ENCODE results near the gene TMEM243.

DNA sequence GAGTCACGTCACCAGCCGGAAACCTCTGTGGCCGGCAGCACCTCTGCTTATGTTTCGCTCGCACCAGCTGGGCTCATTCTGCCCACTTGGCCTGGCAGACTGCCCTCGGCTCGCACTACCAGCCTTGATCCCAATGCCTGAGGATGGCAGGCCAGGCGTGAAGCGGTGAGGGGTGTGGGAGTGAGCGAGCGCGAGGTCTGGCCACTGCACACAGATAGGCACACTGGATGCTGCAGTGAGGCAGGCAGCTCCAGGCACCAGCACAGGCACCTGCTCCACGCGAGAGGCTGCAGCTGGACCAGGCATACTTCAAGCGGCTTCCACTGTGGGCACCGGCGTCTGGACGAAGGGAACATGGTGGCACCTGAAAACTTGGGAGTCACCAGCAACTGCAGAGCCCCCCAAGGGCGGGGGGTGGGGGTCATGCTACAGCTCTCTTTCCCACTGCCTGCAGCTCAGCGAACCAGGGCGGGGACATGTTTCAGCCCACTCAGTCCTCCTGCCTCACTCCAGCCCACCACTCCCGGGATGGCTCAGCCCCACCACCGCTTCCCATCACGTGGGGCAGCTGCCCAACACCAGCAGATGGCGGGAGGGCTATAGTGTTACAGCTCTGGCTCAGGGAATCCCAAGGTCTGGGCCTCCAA is 72.7 kb downstream of the TMEM243 start:
- TF ChIP-seq, protein P1, sequence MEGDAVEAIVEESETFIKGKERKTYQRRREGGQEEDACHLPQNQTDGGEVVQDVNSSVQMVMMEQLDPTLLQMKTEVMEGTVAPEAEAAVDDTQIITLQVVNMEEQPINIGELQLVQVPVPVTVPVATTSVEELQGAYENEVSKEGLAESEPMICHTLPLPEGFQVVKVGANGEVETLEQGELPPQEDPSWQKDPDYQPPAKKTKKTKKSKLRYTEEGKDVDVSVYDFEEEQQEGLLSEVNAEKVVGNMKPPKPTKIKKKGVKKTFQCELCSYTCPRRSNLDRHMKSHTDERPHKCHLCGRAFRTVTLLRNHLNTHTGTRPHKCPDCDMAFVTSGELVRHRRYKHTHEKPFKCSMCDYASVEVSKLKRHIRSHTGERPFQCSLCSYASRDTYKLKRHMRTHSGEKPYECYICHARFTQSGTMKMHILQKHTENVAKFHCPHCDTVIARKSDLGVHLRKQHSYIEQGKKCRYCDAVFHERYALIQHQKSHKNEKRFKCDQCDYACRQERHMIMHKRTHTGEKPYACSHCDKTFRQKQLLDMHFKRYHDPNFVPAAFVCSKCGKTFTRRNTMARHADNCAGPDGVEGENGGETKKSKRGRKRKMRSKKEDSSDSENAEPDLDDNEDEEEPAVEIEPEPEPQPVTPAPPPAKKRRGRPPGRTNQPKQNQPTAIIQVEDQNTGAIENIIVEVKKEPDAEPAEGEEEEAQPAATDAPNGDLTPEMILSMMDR (IDR thresholded peaks at IDR 0.05; ENCODE audit: low read depth, low read length): no peak
- TF ChIP-seq EZH2phosphoT487 (IDR thresholded peaks at IDR 0.05; ENCODE audit: low read depth): no peak
